GM06990 (cell line): ENCODE results near the gene PTPA.

Source experiments
- DNase-seq: peaks from one replicate; pipeline ENCODE4 v3.0.0-alpha.2; 2011; ENCODE audit not compliant: insufficient read length; ENCODE audit errors: extremely low read depth
- H3K27me3 ChIP-seq: replicated peaks from 2 replicates; pipeline ENCODE4 v1.6.0; 2011; ENCODE audit warnings: low read length; ENCODE audit not compliant: control insufficient read depth, insufficient read depth
- H3K36me3 ChIP-seq: 2 replicates; pipeline ENCODE4 v1.5.1; 2011; ENCODE audit warnings: low read length; ENCODE audit not compliant: control insufficient read depth, insufficient read depth
- H3K4me3 ChIP-seq: replicated peaks from 2 replicates; pipeline ENCODE4 v1.5.1; 2011; ENCODE audit warnings: low read depth, mild to moderate bottlenecking, control low read depth, low read length
- CTCF ChIP-seq: IDR thresholded peaks from 2 replicates; pipeline ENCODE4 v1.5.1; 2011; ENCODE audit warnings: low read length, control low read depth, mild to moderate bottlenecking, inconsistent platforms; ENCODE audit not compliant: insufficient read depth, poor library complexity, severe bottlenecking

The PTPA gene

GRCh38 chr9:129171993-129172751, 61.0 kb downstream of the PTPA start:
- Histone ChIP-seq H3K36me3 (no peaks in the 10 kb centered on the region), H3K4me3 (no peak overlapping the region), H3K27me3 (peaks cover 1% of the 10 kb centered on the region; the same call in 1 of the 2 replicates)
- no peak for DNase-seq
- no peak for TF ChIP-seq CTCF

DNA sequence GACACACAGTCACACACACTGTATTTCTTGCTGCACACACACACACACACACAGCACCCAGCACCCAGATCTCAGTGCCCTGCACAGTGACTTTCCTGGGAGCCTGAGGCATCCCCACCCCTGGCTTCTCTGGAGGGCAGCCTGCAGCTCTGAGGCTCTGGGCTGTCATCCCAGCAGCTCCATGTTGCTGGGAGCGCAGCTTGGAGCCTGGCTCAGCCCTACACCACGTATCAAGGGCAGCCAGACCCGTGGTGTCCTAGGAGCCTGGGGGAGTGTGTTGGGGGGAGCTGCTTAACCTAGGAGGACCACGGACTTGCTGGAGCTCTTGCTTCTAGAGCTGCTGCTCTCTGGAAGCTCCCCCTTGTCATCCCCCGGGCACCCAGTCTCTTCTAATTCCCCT, 61.6 kb downstream of the PTPA start:
- DNase-seq = no peak
- TF ChIP-seq CTCF = no peak
- Histone ChIP-seq H3K4me3 (no peak overlapping the region), H3K36me3 (no peaks in the 10 kb centered on the region), H3K27me3 (peaks cover 1% of the 10 kb centered on the region; the same call in 1 of the 2 replicates)

DNA sequence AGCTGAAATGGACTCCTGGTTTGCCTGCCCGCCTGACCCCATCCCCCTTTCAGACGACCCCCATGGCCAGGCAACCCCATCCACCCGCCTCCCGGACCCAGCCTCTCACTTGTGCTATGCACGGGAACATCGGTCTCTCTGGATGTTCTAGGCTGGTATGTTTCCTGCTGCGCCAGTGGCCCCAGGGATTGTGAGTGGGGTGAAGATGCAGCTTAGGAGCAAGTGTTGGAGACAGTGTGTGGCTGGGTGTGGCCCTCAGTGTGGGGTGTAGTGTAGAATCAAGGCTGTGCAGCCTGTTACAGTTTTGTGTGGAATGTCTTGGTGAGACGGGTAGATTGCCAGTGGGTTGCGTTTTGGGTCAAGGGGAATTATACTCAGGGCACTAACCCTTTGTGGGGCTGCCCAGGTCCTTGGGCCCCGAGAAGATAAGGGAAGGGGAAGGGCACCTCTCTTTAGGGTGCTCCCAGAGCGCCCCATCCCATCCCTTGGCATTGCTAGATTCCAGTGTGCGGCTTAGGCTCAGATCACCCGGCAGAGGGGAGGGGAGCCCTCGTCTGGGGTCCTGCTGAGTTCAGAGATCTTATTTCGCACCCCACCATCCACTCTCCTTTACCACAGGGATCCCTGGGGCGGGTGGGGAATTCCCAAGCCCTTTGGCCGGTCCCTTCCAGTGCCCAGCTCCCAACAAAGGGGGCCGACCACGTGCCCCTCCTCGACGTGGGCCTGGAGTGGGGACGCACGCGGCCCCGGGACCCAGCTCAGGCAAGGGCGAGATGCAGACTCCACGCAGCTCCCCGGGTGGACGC, 62.3 kb downstream of the PTPA start:
- Histone ChIP-seq H3K36me3 (no peaks in the 10 kb centered on the region), H3K4me3 (no peak overlapping the region; the same call in 1 of the 2 replicates), H3K27me3 (peaks cover 1% of the 10 kb centered on the region; the same call in 1 of the 2 replicates)
- DNase-seq = no peak
- TF ChIP-seq CTCF = no peak

- DNase-seq = peak; percentile 74
- H3K27me3 ChIP-seq = peaks cover 1% of the 10 kb centered on the region; the same call in 1 of the 2 replicates
- H3K4me3 ChIP-seq = peak overlapping the region; percentile 65
- no peaks in the 10 kb centered on the region for H3K36me3 ChIP-seq
- peak; percentile 94 for TF ChIP-seq CTCF
These were observed 63.0 kb downstream of the PTPA start for GRCh38 chr9:129174102-129174723.

GRCh38 chr9:129174724-129175514, 63.7 kb downstream of the PTPA start:
- Histone ChIP-seq H3K36me3 (no peaks in the 10 kb centered on the region), H3K4me3 (peak overlapping the region; percentile 65), H3K27me3 (peaks cover 1% of the 10 kb centered on the region; the same call in 1 of the 2 replicates)
- TF ChIP-seq CTCF = peak; percentile 1
- peak; percentile 43 for DNase-seq
